Activated naive CD8-positive, alpha-beta T cell treated with anti-CD3 and anti-CD28 coated beads for 36 hours (primary cell): ENCODE results near the gene SDCCAG8. TPM values are rescaled to one million over a fixed set of nuclear protein-coding genes. Genes with fewer than 3 reads are reported as not detected.

ENCODE experiments used
- DNase-seq: peaks from one replicate; pipeline ENCODE4 v3.0.0; 2021
- H3K27ac Mint-ChIP-seq: one replicate; pipeline ENCODE4 v1.8.0; 2022; ENCODE audit warnings: mild to moderate bottlenecking, moderate library complexity, mixed read lengths
- H3K27me3 Mint-ChIP-seq: one replicate; pipeline ENCODE4 v1.8.0; 2022; ENCODE audit warnings: mild to moderate bottlenecking, mixed read lengths
- H3K36me3 Mint-ChIP-seq: one replicate; pipeline ENCODE4 v1.8.0; 2021; ENCODE audit warnings: mild to moderate bottlenecking, mixed read lengths
- H3K4me1 Mint-ChIP-seq: one replicate; pipeline ENCODE4 v1.8.0; 2021; ENCODE audit warnings: mixed read lengths
- H3K4me3 Mint-ChIP-seq: one replicate; pipeline ENCODE4 v1.8.0; 2022; ENCODE audit warnings: mild to moderate bottlenecking, moderate library complexity, mixed read lengths
- H3K9me3 Mint-ChIP-seq: one replicate; pipeline ENCODE4 v1.8.0; 2022; ENCODE audit warnings: mixed read lengths
- total RNA-seq, 2 experiments: library from RNA; stranded (reverse); gene quantifications; one replicate each; pipeline ENCODE4 v1.2.3, GENCODE V29; 2021

SDCCAG8 gene
- total RNA-seq, 2 experiments from 2014 or later, result 24.2 to 24.7 TPM

GRCh38 chr1:243394601-243395464, 139.0 kb downstream of the SDCCAG8 start:
- Mint-ChIP-seq H3K27me3 (no peaks in the 10 kb centered on the region), H3K27ac (no peak overlapping the region), H3K9me3 (no peaks in the 10 kb centered on the region), H3K4me1 (peaks cover 5% of the 10 kb centered on the region), H3K4me3 (no peak overlapping the region), H3K36me3 (peaks cover 13% of the 10 kb centered on the region)
- no peak for DNase-seq

GRCh38 chr1:243396424-243396823, 140.6 kb downstream of the SDCCAG8 start:
- Mint-ChIP-seq H3K4me1 (peaks cover 3% of the 10 kb centered on the region), H3K4me3 (no peak overlapping the region), H3K27ac (no peak overlapping the region), H3K9me3 (no peaks in the 10 kb centered on the region), H3K36me3 (peaks cover 16% of the 10 kb centered on the region), H3K27me3 (no peaks in the 10 kb centered on the region)
- no peak for DNase-seq

- H3K27me3 Mint-ChIP-seq, result no peaks in the 10 kb centered on the region
- no peak for DNase-seq
- H3K4me3 Mint-ChIP-seq, result no peak overlapping the region
- no peak overlapping the region for H3K27ac Mint-ChIP-seq
- no peaks in the 10 kb centered on the region for H3K9me3 Mint-ChIP-seq
- H3K4me1 Mint-ChIP-seq, result peaks cover 3% of the 10 kb centered on the region
- H3K36me3 Mint-ChIP-seq, result peaks cover 16% of the 10 kb centered on the region
Measured at GRCh38 chr1:243396876-243397275, 141.0 kb downstream of the SDCCAG8 start.

DNA sequence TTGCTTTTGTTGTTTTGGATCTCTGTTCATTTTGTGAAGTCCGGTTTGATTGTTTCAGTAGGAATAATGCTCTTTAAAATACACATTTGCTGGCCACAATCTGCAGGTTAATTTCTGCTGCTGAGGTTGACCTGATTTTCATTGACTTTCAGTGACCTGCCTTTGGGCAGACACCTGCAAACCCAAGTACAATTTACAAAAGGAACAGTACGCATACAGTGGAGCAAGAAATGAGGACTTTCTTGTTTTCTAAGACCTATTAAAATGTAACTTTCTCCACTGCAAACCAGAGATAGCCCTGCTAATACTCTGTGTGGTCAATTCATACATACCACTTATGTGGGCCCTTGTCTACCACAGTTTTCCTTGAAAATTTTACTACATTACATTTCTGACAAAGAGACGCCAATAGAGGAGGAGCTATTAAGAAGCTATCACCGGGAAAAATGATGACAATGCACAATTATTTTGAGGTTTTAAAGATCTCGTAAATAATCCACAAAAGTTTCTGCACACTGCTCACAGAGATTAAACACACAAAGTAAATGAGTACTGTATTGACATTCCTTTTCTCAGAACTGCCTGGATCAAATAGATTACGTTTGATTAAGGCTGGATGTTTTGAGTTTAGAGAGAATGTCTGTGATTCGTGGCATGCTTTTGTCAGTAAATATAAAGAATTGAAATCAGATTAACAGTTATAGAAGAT, 141.9 kb downstream of the SDCCAG8 start:
- Mint-ChIP-seq H3K4me3 (no peak overlapping the region), H3K4me1 (peaks cover 3% of the 10 kb centered on the region), H3K36me3 (peaks cover 16% of the 10 kb centered on the region), H3K27ac (no peak overlapping the region), H3K27me3 (no peaks in the 10 kb centered on the region), H3K9me3 (no peaks in the 10 kb centered on the region)
- no peak for DNase-seq

- Mint-ChIP-seq H3K27me3 (no peaks in the 10 kb centered on the region), H3K4me1 (peaks cover 3% of the 10 kb centered on the region), H3K9me3 (no peaks in the 10 kb centered on the region), H3K27ac (no peak overlapping the region), H3K4me3 (no peak overlapping the region), H3K36me3 (peaks cover 16% of the 10 kb centered on the region)
- DNase-seq, result no peak
Measured at GRCh38 chr1:243399561-243400155, 143.8 kb downstream of the SDCCAG8 start.

- Mint-ChIP-seq H3K27ac (no peak overlapping the region), H3K4me3 (no peak overlapping the region), H3K27me3 (no peaks in the 10 kb centered on the region), H3K4me1 (peaks cover 6% of the 10 kb centered on the region), H3K36me3 (peaks cover 10% of the 10 kb centered on the region), H3K9me3 (no peaks in the 10 kb centered on the region)
- no peak for DNase-seq
Measured at GRCh38 chr1:243402868-243403267, 147.0 kb downstream of the SDCCAG8 start.

DNA sequence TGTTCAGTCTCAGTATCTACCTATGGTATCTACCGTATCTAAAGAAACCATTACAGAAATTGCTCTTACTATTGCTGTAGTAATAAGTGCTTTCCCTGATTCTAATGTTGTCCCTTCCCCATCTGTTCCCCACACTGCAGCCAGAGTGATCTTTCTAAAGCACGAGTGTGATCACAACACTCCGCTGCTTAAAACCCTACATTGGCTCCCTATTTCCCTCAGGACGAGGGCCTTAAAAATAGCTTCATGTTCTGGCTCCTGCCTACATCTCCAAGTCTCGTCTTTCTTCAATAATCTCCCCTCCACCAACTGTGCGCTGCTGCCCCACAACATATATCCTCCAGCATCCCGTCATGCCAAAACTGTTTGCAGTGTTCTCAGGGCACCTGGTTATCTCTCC, 150.6 kb downstream of the SDCCAG8 start:
- Mint-ChIP-seq H3K36me3 (peaks cover 3% of the 10 kb centered on the region), H3K27ac (no peak overlapping the region), H3K9me3 (no peaks in the 10 kb centered on the region), H3K27me3 (no peaks in the 10 kb centered on the region), H3K4me3 (no peak overlapping the region), H3K4me1 (peaks cover 4% of the 10 kb centered on the region)
- no peak for DNase-seq

DNA sequence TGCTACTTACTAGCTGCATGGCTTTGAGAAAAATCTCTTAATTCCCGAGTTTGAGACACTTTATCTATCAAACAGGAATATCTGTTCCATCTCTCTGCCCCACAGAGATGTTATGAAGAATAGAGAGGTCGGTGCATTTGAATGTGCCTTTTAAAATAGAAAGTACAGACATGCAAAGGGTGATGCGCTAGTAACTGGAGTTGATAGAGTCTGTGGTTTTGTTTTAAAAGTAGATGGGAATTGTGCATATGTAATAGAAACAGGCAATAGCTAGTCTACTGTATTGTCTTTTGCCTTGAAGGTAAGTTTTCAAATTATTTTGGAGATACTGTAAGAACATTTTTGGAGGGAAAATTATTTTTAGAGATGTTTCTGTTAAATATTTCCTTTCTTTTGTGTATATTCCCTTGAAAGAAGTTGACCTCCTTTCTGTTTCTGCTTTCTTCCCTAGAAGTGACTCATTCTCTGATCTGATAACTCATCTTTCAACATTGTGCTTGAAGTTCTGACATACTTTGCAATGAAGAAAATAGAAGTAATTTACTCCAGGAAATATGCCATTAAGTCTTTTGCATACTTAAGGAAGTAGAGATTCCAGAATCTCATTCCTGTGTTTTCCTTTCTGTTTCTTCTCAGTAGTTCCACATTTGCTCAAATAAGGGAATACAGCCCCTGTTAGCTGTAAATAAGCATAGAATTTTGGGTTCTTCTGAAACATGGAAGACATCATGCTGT, 151.6 kb downstream of the SDCCAG8 start:
- no peaks in the 10 kb centered on the region for H3K27me3 Mint-ChIP-seq
- no peak overlapping the region for H3K27ac Mint-ChIP-seq
- no peak overlapping the region for H3K4me3 Mint-ChIP-seq
- H3K4me1 Mint-ChIP-seq, result peaks cover 4% of the 10 kb centered on the region
- H3K36me3 Mint-ChIP-seq, result peaks cover 3% of the 10 kb centered on the region
- DNase-seq, result no peak
- no peaks in the 10 kb centered on the region for H3K9me3 Mint-ChIP-seq

- H3K36me3 Mint-ChIP-seq, result peaks cover 3% of the 10 kb centered on the region
- H3K4me3 Mint-ChIP-seq, result no peak overlapping the region
- no peaks in the 10 kb centered on the region for H3K9me3 Mint-ChIP-seq
- H3K4me1 Mint-ChIP-seq, result peaks cover 7% of the 10 kb centered on the region
- H3K27me3 Mint-ChIP-seq, result no peaks in the 10 kb centered on the region
- H3K27ac Mint-ChIP-seq, result no peak overlapping the region
- DNase-seq, result no peak
Measured at GRCh38 chr1:243408479-243408878, 152.6 kb downstream of the SDCCAG8 start.

DNA sequence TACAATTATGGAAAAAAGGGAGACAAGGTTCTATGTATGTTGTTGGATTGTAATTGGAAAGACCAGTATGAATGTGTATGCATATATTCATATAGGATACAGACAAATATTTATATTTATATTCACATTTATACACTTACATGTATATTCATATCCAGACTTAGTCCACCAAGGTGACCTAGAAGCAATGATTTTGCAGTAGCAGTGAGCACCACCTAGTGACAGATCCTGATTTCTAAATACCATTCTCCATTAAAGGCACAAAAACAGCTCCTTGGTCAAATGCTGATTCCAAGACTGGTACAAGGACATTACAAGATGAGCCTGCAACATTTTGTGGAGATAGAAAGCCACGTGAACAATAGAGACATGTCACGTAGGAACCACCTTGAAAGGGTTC, 153.4 kb downstream of the SDCCAG8 start:
- H3K4me1 Mint-ChIP-seq, result peaks cover 14% of the 10 kb centered on the region
- DNase-seq, result no peak
- no peak overlapping the region for H3K4me3 Mint-ChIP-seq
- no peaks in the 10 kb centered on the region for H3K9me3 Mint-ChIP-seq
- no peaks in the 10 kb centered on the region for H3K27me3 Mint-ChIP-seq
- H3K27ac Mint-ChIP-seq, result no peak overlapping the region
- H3K36me3 Mint-ChIP-seq, result peaks cover 5% of the 10 kb centered on the region

DNA sequence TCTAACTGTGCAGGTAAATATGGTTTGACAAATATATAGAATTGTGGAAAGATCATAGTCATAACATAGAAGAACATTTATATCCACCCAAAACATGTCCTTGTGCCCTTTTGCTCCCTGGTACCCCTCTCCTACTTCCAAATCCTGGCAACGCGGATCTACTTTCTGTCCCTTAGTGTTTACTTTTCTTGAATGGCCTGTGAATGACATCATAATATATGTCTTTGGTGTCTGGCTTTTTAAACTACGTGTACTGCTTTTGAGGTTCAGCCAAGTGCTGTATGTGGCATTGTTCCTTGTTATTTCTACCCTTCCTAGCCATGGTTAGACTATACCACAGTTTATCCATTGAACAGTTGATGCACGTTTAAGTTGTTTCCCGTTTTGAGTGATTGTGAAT, 155.6 kb downstream of the SDCCAG8 start:
- no peak overlapping the region for H3K4me3 Mint-ChIP-seq
- no peaks in the 10 kb centered on the region for H3K9me3 Mint-ChIP-seq
- no peaks in the 10 kb centered on the region for H3K27me3 Mint-ChIP-seq
- no peak overlapping the region for H3K27ac Mint-ChIP-seq
- H3K4me1 Mint-ChIP-seq, result peaks cover 23% of the 10 kb centered on the region
- peaks cover 7% of the 10 kb centered on the region for H3K36me3 Mint-ChIP-seq
- no peak for DNase-seq

- H3K27me3 Mint-ChIP-seq, result no peaks in the 10 kb centered on the region
- DNase-seq, result no peak
- peaks cover 22% of the 10 kb centered on the region for H3K4me1 Mint-ChIP-seq
- H3K27ac Mint-ChIP-seq, result no peak overlapping the region
- H3K9me3 Mint-ChIP-seq, result no peaks in the 10 kb centered on the region
- H3K36me3 Mint-ChIP-seq, result peaks cover 10% of the 10 kb centered on the region
- no peak overlapping the region for H3K4me3 Mint-ChIP-seq
Measured at GRCh38 chr1:243413431-243414151, 157.8 kb downstream of the SDCCAG8 start.

GRCh38 chr1:243414152-243414494, 158.3 kb downstream of the SDCCAG8 start:
- H3K27ac Mint-ChIP-seq, result no peak overlapping the region
- H3K36me3 Mint-ChIP-seq, result peaks cover 13% of the 10 kb centered on the region
- H3K4me1 Mint-ChIP-seq, result peaks cover 22% of the 10 kb centered on the region
- H3K4me3 Mint-ChIP-seq, result no peak overlapping the region
- DNase-seq, result no peak
- H3K9me3 Mint-ChIP-seq, result no peaks in the 10 kb centered on the region
- no peaks in the 10 kb centered on the region for H3K27me3 Mint-ChIP-seq

DNA sequence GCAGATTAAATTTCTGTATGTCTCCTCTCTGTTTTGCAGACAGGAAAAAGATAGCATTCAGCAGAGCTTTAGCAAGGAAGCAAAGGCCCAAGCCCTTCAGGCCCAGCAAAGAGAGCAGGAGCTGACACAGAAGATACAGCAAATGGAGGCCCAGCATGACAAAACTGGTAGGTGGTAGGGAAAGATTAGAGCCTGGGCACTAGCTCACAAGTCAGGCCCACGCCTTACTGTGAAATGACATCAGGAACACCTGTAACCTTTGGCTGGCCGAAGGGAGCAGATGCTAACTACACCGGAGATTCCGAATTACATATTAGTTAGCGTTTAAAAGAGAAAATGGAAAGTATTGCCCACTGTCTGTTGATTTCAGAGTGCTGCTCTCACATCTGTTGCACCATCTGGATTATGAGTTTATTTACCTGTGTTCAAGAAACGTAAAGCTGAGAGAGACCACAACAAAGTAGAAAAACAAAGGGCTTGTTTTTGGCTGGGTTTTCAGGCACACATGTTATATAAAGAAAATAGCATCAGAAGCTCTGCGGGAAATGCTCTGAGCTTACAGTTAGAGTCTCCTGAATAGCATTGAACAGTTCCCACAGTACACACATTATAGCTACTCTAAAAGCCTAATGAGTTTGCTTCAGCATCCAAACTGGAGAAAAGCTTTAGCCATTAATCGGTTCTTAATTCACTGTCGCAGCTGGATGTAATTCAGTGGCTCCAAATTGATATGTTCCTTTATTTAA, 160.0 kb downstream of the SDCCAG8 start:
- peaks cover 30% of the 10 kb centered on the region for H3K4me1 Mint-ChIP-seq
- no peaks in the 10 kb centered on the region for H3K27me3 Mint-ChIP-seq
- DNase-seq, result no peak
- H3K36me3 Mint-ChIP-seq, result peaks cover 17% of the 10 kb centered on the region
- H3K4me3 Mint-ChIP-seq, result no peak overlapping the region
- H3K9me3 Mint-ChIP-seq, result no peaks in the 10 kb centered on the region
- H3K27ac Mint-ChIP-seq, result no peak overlapping the region
